Measurements from ENCODE around the gene MYL3.

DNA sequence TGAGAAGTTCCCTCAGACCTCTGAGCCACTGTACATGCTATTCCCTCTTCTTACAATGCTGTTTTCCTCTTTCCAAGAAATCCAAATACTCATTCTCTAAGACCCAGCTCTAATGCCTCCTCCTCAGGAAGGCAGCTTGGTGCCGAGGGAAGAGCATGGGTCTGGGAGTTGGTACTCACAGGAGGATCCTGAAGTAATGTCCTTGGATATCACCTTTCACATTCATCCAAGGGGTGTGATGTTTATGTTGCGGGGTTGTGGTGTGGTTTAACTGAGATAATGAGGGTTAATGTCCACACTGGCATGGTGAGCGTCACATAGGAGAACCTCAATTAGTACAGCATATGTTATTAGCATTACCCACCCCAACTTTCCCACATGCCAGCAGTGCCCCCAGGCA is 31.9 kb downstream of the MYL3 start:
- TF ChIP-seq, protein P1, sequence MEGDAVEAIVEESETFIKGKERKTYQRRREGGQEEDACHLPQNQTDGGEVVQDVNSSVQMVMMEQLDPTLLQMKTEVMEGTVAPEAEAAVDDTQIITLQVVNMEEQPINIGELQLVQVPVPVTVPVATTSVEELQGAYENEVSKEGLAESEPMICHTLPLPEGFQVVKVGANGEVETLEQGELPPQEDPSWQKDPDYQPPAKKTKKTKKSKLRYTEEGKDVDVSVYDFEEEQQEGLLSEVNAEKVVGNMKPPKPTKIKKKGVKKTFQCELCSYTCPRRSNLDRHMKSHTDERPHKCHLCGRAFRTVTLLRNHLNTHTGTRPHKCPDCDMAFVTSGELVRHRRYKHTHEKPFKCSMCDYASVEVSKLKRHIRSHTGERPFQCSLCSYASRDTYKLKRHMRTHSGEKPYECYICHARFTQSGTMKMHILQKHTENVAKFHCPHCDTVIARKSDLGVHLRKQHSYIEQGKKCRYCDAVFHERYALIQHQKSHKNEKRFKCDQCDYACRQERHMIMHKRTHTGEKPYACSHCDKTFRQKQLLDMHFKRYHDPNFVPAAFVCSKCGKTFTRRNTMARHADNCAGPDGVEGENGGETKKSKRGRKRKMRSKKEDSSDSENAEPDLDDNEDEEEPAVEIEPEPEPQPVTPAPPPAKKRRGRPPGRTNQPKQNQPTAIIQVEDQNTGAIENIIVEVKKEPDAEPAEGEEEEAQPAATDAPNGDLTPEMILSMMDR (IDR thresholded peaks at IDR 0.05): no peak
- no peak for TF ChIP-seq EP300 (IDR thresholded peaks at IDR 0.05)
- TF ChIP-seq POLR2A (IDR thresholded peaks at IDR 0.05): no peak
